Calu3 (cell line): ENCODE data around the gene DBNDD1. TPM values are rescaled to one million over a fixed set of nuclear protein-coding genes. Genes with fewer than 3 reads are reported as not detected.

Experiments used
- BruUV-seq: library from RNA; stranded (reverse); fragments of 400-500 nt; replicated peaks from 2 replicates; lab custom pipeline; 2021; lab: Mats Ljungman, UMichigan
- CTCF ChIA-PET: fragments of 300-600 bp; sonication (Branson Sonifier 250); formaldehyde crosslinking; loops from one replicate; lab custom pipeline; 2022; ENCODE audit warnings: antibody characterized with exemption; lab: Charles Lee
- DNase-seq: peaks from one replicate; pipeline ENCODE4 v3.0.0; 2022
- H3K27ac Mint-ChIP-seq: one replicate; pipeline ENCODE4 v1.8.0; 2022; ENCODE audit warnings: mixed read lengths; ENCODE audit not compliant: unreplicated experiment
- H3K27me3 Mint-ChIP-seq: one replicate; pipeline ENCODE4 v1.8.0; 2022; ENCODE audit warnings: mixed read lengths; ENCODE audit not compliant: unreplicated experiment
- H3K36me3 Mint-ChIP-seq: one replicate; pipeline ENCODE4 v1.8.0; 2022; ENCODE audit warnings: mild to moderate bottlenecking, moderate library complexity, mixed read lengths; ENCODE audit not compliant: insufficient read depth, unreplicated experiment
- H3K4me1 Mint-ChIP-seq: one replicate; pipeline ENCODE4 v1.8.0; 2022; ENCODE audit warnings: mild to moderate bottlenecking, low read depth, mixed read lengths; ENCODE audit not compliant: unreplicated experiment
- H3K4me3 Mint-ChIP-seq: one replicate; pipeline ENCODE4 v1.8.0; 2022; ENCODE audit warnings: mild to moderate bottlenecking, low read depth, moderate library complexity, mixed read lengths; ENCODE audit not compliant: unreplicated experiment
- H3K9me3 Mint-ChIP-seq: one replicate; pipeline ENCODE4 v1.8.0; 2022; ENCODE audit warnings: low read depth, mixed read lengths; ENCODE audit not compliant: unreplicated experiment
- CTCF ChIP-seq: fragments of 200-600 bp; IDR thresholded peaks from one replicate; pipeline ENCODE4 v1.8.0; 2022; ENCODE audit warnings: antibody characterized with exemption; ENCODE audit not compliant: unreplicated experiment
- intact Hi-C: fragments of 100-400 bp; cut with micrococcal nuclease; formaldehyde crosslinking; loops from one replicate; pipeline ENCODE4 v1.10.0; 2022; ENCODE audit not compliant: unreplicated experiment
- total RNA-seq: library from RNA; stranded (reverse); gene quantifications from 2 replicates; pipeline ENCODE4 v1.2.3, GENCODE V29; 2022

Gene DBNDD1
- total RNA-seq, 1 experiment from 2014 or later, result 39.9 TPM

GRCh38 chr16:89974870-89975269 lies 44.4 kb downstream of the DBNDD1 start:
- Mint-ChIP-seq H3K27ac (no peak overlapping the region), H3K27me3 (no peaks in the 10 kb centered on the region), H3K4me3 (no peak overlapping the region), H3K9me3 (no peaks in the 10 kb centered on the region), H3K4me1 (peaks cover 25% of the 10 kb centered on the region), H3K36me3 (peaks cover 65% of the 10 kb centered on the region)
- no peak for DNase-seq
- no TSS peak for BruUV-seq
- CTCF ChIA-PET, result interaction anchor here (0.5 kb wide), 1 partner anchor 26 kb away, joined by 5 read pairs; no protein-coding TSS in a partner anchor
- intact Hi-C loops, result no loop called here
- TF ChIP-seq CTCF, result no peak

GRCh38 chr16:89973654-89974335 lies 45.5 kb downstream of the DBNDD1 start:
- Mint-ChIP-seq H3K4me3 (peak overlapping the region; percentile 84), H3K36me3 (peaks cover 64% of the 10 kb centered on the region), H3K27ac (peak overlapping the region; percentile 54), H3K9me3 (no peaks in the 10 kb centered on the region), H3K4me1 (peaks cover 25% of the 10 kb centered on the region), H3K27me3 (no peaks in the 10 kb centered on the region)
- BruUV-seq, result TSS peak; percentile 67
- CTCF ChIA-PET, result interaction anchor here (0.5 to 2.0 kb wide), 3 partner anchors 52 to 274 kb away, joined by 3 to 4 read pairs (median 4); no protein-coding TSS in a partner anchor
- no peak for TF ChIP-seq CTCF
- intact Hi-C loops, result no loop called here
- DNase-seq, result no peak

- H3K4me1 Mint-ChIP-seq, result peaks cover 25% of the 10 kb centered on the region
- intact Hi-C loops, result no loop called here
- peak overlapping the region; percentile 84 for H3K4me3 Mint-ChIP-seq
- no TSS peak for BruUV-seq
- CTCF ChIA-PET, result interaction anchor here (0.5 to 2.0 kb wide), 4 partner anchors 12 to 274 kb away, joined by 3 to 4 read pairs (median 4); no protein-coding TSS in a partner anchor
- TF ChIP-seq CTCF, result no peak
- H3K9me3 Mint-ChIP-seq, result no peaks in the 10 kb centered on the region
- H3K27me3 Mint-ChIP-seq, result no peaks in the 10 kb centered on the region
- peak overlapping the region; percentile 69 for H3K27ac Mint-ChIP-seq
- H3K36me3 Mint-ChIP-seq, result peaks cover 60% of the 10 kb centered on the region
- DNase-seq, result no peak
These were observed 46.0 kb downstream of the DBNDD1 start for GRCh38 chr16:89973235-89973634.

GRCh38 chr16:89972244-89973234 lies 46.7 kb downstream of the DBNDD1 start:
- BruUV-seq, result no TSS peak

More at GRCh38 chr16:89972244-89973234, 46.7 kb downstream of the DBNDD1 start:
- peaks cover 58% of the 10 kb centered on the region for H3K36me3 Mint-ChIP-seq
- DNase-seq, result peak; percentile 95
- intact Hi-C loops, result no loop called here
- H3K27ac Mint-ChIP-seq, result peak overlapping the region; percentile 69
- TF ChIP-seq CTCF, result no peak
- H3K4me1 Mint-ChIP-seq, result peaks cover 25% of the 10 kb centered on the region
- H3K4me3 Mint-ChIP-seq, result peak overlapping the region; percentile 84
- no peaks in the 10 kb centered on the region for H3K9me3 Mint-ChIP-seq
- CTCF ChIA-PET, result interaction anchor here (0.6 to 2.0 kb wide), 3 partner anchors 13 to 50 kb away, joined by 3 to 5 read pairs (median 4); no protein-coding TSS in a partner anchor
- no peaks in the 10 kb centered on the region for H3K27me3 Mint-ChIP-seq
